Stimulated activated CD4-positive, alpha-beta T cell treated with anti-CD3 and anti-CD28 coated beads, Interleukin-1b, Interleukin-23, amount 100 ng/mL, for 4 hours (primary cell): Measurements from ENCODE around the gene CACNA1D.

Experiments
- DNase-seq, 2 donors: peaks; one replicate each; pipeline ENCODE4 v3.0.0-alpha.2; 2020; ENCODE audit warnings: low read depth in 2 of 2

Gene CACNA1D

DNA sequence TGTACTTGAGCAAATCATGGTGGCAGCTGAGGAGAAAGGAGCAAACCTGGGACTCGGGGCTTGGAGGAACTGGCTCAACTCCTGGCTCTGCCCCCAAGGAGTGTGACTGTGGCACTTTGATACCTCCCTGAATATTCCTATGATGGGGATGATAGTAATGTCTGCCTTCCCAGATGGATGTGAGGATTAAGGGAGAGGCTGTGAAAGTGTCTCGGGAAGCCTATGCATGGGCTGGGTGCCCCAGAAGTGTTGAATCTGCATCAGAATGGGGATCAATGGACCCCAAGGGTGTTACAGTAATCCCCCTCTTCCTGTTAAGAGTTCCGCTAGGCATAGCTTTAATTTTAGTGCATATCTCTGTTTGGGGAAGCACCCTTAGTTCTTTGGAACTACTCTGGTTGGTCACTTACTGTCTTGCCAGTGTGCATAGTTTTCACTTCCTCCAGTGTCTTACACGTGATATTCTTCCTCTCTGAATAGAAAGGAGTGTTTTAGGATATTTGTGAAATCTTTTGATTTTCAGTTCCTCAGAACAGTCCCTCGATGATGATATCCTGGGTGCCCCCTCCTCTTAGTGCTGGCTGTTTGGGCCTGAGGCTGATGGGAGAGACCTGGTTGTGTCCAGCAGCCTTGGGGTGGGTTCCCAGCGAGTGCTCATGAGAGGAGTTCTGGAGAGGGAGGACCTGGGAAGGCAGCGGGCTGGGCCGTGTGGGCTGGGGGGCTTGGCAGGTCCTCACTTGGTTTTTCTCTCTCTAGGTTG is 254.3 kb downstream of the CACNA1D start:
- no peak for DNase-seq

DNA sequence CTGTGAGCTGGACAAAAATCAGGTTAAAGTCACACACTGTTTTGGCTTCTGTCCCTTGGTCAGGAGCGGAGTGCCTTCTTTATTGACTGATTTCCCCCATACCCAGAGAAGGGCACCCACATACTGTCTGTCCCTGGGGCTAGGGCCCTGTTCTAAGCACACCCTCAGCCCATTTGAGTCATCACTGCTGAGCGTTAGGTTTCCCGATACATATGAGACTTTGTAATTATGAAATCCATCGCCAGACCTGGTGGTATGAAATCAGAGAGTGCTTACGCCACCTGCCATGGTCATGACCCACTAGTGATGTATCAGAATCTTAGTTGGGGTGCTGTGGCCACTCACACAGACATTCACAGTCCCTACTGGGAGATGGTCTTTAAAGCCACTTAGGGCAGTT is 255.0 kb downstream of the CACNA1D start:
- no peak for DNase-seq

DNA sequence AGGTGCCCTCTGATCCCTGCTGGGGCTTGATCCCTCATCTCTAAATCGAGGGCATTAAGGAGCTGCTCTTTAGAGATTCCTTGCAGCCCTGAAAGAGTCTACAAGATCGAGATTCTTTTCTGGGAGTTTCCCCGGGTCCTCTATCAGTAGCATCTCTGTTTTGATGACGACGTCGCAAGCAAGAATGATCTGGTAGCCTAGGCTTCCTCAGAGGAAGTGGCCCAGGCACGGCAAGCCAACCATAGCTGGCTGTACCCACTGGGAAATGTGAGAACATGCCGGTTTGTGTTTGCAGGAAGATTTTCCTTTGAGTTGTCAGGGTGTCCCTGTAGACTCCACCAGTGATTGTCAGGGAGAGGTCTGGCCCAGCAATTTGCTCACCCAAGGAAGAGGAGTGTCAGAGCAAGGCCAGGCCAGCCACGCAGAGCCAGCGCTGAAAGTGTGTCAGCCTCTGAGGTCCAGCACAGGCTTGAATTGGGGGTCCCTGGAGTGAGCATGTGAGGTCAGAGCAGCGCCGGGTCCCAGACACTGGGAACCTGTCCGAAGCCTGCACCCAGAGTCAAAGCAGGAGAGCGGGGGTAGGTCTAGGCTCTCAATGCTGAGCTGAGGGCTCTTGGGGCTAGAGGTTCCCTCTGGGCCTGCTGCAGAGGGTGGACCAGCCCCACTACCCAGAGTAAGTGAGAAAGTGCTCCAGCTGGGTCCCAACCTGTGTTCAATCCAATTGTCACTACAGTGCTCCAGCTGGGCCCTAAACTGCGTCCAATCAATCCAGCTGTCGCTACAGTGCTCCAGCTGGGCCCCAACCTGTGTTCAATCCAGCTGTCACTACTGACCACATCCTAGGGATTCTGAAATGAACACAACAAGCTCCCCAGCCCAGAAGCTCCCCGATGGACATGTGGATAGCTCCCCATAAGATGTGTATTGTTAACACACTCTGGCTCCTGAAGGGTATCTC is 256.1 kb downstream of the CACNA1D start:
- no peak for DNase-seq

DNA sequence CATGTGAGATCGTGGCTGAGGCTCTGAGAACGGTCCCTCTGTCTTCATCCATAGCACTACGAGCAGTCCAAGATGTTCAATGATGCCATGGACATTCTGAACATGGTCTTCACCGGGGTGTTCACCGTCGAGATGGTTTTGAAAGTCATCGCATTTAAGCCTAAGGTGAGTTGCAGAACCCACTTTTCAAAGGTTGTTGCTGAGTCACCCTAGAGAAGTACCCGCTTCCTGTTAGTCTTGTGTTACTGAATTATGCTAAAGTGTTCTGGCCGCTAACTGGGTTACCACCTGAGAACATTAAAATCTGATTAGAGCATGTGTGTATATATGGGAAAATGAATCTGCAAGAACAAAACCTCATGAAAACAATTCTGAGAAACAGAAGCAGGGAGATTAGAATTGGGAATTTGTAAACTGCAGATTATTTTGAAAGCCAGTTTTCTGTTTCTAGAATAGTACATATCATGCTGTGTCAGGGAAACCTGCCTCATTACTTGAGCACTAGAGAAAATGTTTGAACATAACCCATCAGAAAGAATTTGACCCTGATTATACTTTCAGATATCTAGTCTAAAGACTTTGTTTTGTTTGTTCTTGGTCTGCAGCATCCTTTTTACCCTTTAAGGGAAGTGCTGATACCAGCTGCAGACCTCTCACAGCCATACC is 259.2 kb downstream of the CACNA1D start:
- DNase-seq = no peak

DNA sequence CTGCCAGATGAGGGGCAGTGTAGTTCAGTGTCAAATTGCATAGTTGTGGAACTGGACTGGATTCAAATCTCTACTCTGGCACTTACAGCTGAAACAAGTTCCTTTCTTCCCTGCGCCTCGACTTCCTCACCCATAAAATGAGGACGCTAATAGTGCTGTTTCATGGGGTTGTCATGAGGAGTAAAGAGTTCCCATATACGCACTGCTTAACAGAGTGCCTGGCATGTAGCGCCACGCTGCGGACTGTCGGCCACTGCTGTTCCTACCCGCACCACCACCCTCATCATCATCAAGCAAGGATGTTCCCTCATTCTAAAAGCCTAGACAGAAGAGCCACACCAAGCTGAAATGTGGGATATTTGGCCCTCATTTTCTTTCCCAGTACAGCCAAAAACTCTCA is 259.9 kb downstream of the CACNA1D start:
- no peak for DNase-seq

DNA sequence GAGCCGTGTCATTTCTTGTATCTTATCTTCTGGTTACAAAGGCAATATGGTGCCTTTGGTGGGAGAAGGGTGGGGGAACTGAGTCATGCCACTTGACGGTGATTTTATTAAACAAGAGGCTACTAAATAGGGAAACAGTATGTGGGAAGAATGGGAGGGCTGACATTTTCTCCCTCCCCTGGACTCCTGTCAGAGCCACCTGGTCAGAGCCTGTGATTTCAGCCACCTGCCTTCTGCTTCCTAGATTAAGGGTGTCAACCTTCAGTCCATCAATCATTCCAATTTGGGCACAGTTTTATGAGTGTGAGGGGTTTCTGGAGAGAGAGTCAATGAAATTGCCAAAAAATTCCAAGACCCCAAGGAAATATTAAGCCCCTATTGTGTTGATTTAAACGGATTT is 264.4 kb downstream of the CACNA1D start:
- no peak for DNase-seq

DNA sequence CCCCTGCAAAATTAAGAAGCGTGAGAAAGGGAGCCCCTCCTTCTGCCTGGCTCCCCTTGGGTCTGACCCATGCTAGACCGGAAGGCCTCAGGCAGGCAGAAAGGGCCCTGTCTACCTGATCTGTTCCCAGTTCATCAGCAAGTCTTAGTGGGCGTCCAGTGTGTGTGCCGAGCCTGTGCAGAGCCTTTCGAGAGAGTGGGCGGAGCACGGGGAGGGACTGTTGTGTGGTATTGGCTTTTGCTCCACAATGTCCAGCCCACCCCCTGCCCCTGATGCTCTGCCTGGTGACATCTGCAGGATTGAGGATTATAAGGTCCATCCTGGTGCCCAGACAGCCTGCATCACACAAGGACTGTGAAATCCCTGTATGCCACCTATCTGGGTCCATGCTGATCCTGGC is 268.9 kb downstream of the CACNA1D start:
- no peak for DNase-seq

DNA sequence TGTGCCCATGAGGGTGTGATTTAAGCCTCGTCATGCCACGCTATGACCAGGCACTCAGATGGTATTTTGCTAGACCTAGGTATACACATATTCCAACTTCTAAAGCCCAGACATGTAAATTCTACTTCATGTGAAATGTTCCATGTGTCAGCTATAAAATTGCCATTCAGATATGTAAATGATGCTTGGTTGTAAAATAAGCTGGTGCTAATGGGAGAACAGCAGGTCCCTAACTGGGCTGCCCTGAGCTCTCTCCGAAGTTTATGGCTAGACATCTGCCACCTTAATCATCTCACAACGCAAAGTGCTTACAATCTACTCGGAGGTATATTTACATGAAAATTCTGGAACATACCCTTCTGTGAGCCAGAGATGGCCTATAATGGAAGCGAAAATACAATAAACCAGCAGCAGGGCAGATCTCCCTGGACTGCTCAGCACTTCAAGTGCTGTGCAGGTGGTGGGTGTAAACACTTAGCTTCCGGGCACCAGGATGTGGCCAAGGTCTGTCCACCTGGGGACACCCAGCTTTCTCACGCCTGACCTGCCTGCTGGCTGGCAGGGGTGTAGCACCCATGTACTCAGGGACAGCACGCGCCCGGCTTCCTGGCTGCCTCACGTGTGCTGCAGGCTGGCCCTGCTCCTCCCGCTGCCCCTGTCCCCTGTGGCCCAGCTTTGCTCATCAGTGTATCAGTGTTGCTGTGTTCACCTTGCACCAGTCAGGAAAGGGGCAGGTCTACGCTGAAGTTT is 269.8 kb downstream of the CACNA1D start:
- DNase-seq = no peak

DNA sequence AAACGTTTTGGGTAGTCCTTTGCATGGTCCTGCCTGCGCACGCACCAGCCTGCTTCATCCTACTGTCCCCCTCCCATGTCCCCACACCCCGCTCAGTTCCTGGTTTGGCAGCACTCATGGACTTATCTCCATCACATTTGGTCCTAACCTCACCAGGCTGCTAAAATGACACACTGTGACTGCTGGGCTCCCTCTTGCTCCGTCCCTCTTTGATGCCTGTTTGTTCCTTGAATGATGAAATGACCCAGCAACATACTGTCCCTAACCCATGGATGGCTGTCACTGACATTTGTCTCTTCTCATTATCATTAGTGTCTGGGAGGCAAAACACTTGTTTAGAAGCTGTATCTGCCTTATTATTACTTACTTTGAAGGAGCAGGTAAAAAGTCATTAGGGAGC is 271.3 kb downstream of the CACNA1D start:
- no peak for DNase-seq

DNA sequence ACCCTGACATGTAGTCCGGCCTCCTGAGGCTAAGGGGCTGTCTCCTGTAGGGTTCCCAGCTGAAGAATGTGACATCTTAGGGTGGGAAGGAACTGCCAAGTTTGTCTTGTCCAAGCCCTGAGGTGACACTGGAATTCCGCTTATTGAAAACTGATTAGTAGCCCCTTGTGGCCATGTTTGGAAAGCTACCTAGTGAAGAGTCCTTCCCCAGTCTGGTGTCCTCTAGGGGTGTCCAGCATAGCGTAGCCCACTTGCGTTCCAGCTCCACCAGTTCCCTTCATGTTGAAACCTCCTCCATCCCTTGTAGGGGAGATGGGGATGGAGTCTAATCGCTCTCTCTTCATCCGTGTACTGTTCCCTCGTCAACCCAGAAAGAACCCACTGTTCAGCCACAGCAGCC is 272.3 kb downstream of the CACNA1D start:
- no peak for DNase-seq

DNA sequence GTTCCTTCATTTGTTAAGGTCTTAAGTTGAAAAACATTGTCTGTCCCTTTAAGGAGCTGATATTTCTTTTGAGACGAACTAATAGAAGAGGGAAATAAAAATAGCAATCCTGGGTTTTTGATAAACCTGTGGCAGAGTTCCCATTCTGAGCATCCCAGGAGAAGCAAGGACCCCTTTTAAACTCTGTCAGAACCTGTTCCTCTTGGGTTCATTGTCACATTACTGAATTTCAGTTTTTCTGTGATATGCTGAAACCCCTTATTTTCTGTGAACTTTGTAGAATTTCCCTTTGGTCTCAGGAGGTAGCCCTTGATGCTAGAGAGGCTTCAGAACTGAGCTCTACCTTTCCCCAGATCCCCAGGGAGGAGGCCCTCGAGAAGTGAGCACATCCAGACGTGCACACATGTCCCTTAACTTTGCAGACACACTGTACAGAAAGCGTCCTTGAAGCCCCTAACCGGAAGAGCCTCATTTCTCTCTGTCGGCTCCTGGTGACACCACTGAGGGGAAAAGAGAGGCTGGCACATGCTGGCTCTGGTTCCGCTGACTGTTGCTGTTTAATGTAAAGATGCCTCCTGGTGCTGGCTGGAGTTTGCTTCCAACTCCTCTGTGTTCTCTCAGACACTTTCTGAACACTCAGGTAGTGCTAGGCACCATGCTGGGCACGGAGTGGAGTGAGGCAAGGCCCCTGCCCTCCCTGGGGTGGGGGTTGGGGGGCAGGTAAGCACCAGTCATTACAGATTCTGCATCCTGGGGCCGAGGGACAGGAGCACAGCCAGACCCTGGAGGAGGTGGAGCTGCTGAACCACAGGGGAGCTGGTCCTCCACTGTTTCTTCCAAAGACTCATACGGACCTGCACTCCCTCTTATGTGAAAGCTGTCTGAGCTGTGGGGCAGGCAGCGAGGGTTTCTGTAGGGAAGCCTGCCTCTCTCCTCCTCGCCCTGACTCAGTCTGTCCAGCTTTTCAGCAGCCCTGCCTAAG is 274.4 kb downstream of the CACNA1D start:
- no peak for DNase-seq

DNA sequence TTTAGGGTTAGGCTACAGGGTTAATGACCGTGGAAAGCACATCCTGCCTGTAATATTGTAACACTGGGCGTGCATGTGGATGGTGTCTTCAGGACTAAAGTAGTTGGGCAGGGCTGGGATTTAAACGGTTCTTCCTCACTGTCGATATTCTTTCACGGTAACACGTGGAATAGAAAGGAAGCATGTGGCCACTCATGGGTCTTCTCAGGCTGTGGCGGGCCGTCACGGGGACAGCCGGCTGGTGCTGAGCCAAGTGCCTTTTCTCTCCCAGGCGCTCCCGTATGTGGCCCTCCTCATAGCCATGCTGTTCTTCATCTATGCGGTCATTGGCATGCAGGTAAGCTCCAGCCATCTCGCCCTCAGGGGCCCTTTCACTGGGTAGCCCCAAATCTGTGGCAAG is 278.2 kb downstream of the CACNA1D start:
- no peak for DNase-seq

DNA sequence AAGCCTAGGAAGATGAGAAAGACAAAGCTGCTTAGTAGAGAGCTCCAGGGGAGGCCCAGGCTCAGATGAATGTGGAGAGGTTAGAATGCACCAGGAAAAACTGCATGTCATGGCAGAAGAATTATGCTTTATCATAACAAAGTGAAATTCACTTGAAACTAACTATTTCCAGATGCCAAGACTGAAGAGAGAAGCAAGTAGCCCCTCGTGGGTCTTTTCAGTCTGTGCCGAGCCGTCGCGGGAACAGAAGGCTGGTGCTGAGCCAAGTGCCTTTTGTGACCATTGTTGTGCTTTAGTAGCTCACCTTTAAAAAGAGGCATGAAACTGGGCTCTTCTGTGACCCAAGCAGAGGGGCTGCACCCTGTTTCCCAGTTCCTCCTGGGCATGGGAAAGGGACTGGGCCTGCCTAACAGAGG is 278.6 kb downstream of the CACNA1D start:
- DNase-seq = no peak

DNA sequence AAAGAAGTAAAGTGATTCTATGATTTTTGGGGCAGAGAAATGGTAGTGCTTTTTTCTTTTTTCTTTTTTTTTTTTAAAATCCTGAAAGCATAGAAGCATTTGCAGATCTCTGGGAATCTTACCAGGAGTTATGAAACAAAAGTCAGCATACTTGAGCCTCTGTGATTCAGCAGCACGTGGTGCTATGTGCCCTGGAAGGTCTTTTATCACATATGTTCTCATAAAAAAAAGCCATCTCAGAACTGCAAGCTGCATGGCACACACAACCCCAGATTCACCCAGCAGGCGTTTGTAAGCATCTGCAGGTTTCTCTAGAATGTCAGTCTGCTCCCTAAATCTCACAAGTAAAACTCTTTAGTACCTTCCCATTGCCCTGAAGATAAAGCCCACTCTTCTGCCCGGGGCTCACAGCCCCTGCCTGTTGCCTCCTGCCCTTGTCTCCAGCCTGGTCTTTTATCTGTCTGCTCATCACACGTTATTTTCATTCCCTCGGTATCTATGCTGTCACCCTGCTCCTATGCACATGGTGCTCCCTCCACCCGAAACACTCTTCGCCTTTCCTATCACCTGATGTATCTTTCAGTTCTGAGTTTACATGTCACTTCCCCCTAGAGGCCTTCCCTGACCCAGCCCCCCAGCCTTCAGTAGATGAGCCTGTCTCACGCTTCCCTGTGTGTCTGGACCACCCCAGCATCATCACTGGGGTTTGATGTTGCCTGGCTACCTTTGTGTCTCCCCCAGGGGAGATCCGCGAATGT is 279.4 kb downstream of the CACNA1D start:
- no peak for DNase-seq

DNA sequence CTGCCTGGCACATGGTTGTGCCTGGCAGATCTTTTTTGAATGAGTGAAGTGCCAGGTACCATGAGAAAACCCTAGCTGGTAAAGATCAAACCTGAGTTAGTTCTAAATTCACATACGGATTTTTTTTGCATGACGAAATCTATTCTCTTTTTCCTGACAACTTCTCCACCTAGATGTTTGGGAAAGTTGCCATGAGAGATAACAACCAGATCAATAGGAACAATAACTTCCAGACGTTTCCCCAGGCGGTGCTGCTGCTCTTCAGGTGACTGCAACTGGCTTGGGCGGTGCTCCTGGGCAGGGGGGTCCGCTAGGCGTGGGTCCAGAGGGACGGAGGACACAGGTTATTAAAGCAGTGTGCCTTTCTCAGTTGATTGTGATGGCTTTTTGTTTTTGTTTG is 280.0 kb downstream of the CACNA1D start:
- no peak for DNase-seq

DNA sequence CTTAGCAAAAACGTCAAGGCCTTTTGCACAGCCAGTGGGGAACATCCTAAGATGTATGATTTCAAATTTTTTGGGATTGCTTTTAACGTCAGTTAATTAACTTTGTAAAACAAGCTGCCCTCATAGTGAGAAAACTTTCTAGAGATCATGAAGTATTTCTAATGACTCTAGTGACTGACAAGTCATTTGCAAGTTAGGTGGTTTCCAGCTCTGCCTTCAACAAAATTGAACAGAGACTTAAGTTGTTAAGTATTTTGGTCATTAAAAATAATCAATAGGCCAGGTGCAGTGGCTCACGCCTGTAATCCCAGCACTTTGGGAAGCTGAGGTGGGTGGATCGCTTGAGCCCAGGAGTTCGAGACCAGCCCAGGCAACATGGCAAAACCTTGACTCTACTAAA is 280.6 kb downstream of the CACNA1D start:
- no peak for DNase-seq

DNA sequence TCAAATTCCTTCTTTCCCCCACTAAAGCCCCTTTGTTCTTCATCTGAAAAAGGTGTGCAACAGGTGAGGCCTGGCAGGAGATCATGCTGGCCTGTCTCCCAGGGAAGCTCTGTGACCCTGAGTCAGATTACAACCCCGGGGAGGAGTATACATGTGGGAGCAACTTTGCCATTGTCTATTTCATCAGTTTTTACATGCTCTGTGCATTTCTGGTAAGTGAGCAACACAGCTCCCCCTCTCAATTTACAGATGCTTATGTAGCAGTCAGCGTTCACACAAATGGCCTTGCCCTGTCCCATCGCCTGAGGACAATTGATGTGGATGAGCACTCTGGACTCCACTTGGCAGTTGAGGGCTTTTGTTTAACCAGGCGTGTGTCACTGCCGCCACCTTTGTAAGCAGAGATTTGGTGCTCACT is 281.4 kb downstream of the CACNA1D start:
- DNase-seq = no peak

DNA sequence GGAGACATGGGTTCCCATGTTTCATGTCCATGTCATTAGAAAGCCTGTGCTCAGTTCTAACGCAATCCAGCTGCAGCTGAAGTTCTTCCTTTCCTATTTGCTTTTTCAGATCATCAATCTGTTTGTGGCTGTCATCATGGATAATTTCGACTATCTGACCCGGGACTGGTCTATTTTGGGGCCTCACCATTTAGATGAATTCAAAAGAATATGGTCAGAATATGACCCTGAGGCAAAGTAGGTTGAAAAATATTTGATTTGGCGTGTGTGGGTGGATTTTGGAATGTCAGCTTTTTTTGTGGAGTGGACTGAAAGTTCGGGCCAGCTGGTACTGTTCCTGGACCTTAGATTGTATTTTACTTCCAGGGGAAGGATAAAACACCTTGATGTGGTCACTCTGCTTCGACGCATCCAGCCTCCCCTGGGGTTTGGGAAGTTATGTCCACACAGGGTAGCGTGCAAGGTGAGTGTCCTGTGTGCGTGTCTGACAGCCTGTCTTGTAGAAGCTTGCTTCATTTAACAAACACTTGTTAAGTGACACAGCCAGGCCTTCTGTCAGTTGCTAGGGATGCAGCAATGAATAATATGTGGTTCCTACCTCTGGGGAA is 282.2 kb downstream of the CACNA1D start:
- no peak for DNase-seq

DNA sequence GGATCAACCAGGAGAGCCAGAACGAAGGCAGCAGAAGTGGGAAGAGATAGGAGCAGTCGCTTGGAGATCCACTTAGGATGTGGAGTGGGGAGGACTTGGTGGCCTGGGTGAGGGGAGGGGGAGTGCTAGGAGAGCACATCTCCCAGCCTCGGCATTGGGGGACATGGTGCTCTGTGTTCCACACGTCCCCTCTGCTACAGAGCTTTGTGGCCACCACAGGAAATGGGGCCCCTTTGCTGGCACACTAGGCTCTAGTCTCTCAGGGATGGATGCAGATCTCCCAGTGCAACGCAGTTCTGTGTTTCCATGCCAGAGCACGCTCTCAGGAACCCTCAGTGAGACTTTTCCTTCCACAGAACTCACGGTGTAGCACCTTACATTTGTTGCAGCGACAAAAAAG is 283.1 kb downstream of the CACNA1D start:
- no peak for DNase-seq
